Forelimb muscle (tissue), 1 donor: ENCODE measurements around the gene TTC29. TPM values are rescaled to one million over a fixed set of nuclear protein-coding genes. Genes with fewer than 3 reads are reported as not detected.

Source experiments
- DNase-seq: peaks from one replicate; pipeline ENCODE4 v3.0.0-alpha.2; 2013; ENCODE audit warnings: low read depth
- polyA plus RNA-seq: library from polyadenylated mRNA; unstranded; fragments of 120-200 nt; gene quantifications from one replicate; pipeline ENCODE4 v1.2.1, GENCODE V29; 2013; ENCODE audit not compliant: insufficient read length

The TTC29 gene, protein sequence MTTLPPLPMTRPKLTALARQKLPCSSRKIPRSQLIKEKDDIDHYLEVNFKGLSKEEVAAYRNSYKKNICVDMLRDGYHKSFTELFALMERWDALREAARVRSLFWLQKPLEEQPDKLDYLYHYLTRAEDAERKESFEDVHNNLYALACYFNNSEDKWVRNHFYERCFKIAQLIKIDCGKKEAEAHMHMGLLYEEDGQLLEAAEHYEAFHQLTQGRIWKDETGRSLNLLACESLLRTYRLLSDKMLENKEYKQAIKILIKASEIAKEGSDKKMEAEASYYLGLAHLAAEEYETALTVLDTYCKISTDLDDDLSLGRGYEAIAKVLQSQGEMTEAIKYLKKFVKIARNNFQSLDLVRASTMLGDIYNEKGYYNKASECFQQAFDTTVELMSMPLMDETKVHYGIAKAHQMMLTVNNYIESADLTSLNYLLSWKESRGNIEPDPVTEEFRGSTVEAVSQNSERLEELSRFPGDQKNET
- polyA plus RNA-seq = 0.09 TPM

DNA sequence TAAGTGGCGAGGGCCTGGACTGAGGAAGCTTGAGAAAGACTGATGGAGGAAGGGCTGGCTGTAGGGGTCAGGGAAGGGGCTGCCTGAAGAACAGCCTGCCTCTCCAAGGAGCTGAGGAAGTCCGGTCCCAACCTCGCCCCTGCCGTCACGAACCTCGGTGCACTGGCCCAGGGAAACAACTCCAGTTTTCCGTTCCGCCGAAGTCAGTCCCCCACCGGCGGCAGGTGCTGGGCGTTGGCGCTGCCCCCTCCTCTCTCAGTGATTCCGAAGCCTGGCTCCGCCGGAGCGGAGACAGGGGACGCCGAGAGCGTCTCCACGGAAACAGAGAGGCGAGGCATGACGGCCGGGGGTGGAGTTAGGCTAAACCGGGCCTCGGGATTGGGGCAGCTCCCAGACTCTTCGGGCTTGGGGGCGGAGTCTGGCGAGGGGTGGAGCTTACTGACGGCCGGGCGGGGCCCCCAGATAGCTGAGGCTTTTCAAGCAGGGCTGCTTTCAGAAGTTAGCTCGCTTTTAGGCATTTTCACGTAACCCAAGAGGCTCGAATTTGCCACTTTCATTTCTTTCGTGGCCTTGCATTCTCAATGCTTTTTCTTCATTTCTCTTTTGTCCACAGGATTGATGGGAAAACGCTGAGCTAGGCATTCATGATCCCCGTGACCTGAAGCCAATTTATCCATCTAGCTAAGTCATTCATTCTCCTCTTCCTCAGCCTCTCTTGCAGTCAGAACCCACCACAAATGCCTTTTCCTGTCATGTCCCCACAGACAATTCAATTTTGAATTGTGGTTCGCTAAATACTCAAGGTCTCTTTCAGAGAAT is at the start of gene TTC29:
TTC29 (minus strand) TSS at position 309 of the 819 bp plus-strand sequence. CDS start 5,969 bp downstream, outside the sequence.
- peak; percentile 62 for DNase-seq

DNA sequence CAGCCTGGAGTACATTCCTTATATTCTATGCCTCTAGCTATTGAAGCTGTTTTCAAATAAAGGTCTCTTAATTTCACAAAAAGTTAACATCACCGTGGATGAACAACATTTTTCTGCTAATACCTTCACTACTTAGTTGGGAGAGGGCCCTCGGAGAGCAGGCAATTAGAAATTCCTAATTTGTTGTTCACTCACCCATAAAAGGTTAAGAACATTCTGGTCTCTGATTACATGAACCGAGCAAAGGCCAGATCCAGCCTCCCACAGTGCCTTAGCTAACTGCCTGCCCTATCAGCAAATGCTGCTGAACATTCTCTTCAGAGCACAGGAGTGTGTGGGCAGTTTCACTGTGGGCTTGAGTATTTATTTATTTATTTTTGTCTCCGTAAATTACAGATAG is 36.0 kb upstream of the TTC29 start:
- DNase-seq = no peak

DNA sequence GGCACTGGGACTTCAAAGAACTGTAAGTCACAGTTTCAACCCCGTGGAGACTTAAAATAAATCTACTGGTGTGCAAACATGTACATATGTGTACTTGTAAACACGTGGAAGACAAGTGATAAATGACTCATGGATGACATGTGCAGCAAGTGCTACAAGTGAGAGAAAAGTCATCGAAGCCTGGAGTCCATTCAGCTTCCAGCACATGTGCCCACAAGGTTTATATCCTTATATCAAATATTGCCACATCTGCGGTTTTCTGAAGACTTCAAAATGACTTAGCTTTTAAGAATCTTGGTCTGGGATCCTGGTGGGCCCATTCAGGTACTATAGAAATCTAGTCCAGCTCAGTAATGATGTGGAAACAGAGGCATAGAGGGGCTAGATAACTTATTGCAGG is 33.0 kb upstream of the TTC29 start:
- DNase-seq = no peak

DNA sequence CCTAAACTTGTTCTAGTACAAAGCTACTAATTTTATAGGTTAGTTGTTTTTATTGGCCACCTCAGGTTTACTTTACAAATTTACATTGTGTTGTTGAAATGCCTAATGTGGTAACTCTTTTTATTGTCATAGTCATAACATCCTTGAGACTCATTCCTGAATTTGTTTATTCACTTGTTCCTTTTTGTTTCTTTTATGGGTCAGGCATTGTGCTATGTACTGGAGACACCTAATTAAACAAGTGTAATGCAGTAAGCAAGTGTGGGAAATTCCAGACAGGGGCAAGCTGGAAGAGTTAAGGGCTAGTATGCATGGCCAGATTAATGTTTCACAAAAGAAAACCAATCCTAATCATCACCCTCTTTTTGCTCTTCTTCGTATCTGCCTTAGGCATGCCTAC is 30.5 kb upstream of the TTC29 start:
- no peak for DNase-seq

DNA sequence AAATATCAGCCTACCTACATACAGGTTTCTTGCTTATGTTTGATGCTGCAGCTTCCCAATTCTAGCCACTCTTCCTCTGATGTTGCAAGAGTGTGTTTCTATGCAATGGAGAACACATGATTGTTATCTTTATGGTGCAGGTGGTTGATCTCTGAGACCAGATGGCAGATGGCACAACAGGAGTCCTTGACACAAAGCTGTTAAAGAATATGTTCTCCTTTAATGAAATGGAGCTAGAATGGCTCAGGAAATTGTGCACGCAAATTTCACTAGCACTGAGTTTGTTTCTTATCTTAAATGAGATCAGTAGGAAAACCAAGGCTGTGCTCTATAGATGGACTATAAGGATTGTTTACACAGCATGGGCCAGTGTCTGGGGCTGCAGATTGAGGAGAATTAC is 29.9 kb upstream of the TTC29 start:
- no peak for DNase-seq

DNA sequence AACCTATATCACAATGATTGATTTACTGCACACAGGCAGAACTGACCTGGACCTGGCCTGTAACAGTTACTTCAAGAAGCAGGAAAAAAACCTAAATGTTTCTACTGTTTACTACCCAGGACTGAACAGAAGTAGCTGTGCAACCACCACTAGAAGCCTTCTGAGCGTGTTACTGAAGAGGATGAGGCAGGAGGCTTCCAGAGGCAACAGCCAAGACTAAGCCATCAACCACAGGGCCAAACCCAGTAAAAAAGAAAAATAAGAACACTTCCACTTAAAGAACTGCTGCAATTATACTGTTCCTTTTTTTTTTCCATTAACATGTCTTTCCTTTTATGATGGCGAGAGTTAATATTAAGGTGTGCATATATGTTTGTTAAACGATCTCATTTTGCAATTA is 29.4 kb upstream of the TTC29 start:
- DNase-seq = no peak

DNA sequence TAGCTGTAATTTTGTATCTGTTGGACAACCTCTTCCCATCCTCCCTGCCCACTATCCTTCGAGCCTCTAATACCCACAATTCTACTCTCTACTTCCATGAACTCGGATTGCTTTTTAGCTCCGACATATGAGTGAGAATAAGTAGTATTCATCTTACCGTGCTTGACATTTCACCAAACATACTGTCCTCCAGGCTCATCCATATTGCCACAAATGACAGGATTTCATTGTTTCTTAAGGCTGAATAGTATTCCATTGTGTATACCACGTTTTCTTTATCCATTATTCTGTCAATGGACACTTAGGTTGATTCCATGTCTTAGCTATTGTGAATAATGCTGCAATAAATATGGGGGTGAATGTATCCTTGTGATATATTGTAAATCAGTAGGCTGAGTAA is 26.4 kb upstream of the TTC29 start:
- DNase-seq = no peak

DNA sequence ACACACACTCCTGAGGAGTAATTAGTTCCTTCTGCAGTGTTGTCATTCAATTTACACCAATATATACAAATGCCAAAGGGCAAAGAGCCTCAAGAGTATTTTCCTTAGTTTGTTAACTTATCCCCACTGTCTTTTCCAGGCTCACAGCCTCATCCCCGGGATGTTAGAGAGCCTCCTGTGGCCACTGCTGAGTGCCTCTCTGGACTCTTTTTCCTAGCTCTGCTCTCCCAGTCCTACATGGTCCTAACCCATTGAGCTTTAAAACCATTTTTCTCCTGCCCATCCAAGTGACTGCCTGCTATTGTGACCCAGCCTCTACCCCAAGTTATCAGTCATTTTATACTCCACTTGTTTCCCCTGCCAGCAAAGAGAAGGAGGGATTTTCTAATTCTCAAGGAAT is 23.5 kb upstream of the TTC29 start:
- no peak for DNase-seq

DNA sequence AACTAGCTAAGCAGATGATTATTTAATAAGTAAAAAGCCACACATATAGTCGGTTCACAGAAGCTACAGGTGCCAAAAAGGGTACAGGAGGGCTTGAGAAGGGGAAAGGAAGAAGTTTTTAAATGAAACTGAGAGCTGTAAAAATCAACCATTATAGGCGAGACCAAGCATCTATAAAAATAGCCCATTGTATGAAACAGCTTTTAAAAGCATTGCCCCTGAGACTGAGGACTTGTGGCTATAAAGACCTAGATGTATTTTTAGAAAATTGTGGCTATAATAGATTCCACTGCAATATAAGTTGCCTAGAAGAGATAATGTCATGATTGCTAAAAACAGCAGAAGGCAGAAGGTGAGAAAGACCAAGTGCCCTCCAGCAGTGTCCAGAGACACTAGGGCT is 15.0 kb upstream of the TTC29 start:
- DNase-seq = no peak

DNA sequence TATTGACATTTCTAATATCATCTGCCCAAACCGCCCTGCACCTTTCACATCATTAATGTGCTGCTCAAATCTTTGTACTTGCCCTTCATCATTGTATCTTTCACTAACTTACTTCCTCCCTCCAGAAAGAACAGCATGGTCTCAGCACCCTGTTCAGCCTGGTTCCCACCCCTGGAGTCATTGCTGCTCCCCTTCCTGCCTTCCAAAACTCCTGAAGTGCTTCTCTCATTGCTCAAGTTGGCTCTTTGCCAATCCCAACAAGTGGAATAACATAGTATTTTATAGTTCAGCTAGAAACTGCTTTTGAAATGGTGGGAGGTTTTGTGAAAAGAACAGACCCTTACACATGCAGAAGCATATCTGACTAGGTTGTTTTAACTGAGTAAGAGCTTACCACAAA is 14.0 kb upstream of the TTC29 start:
- no peak for DNase-seq

DNA sequence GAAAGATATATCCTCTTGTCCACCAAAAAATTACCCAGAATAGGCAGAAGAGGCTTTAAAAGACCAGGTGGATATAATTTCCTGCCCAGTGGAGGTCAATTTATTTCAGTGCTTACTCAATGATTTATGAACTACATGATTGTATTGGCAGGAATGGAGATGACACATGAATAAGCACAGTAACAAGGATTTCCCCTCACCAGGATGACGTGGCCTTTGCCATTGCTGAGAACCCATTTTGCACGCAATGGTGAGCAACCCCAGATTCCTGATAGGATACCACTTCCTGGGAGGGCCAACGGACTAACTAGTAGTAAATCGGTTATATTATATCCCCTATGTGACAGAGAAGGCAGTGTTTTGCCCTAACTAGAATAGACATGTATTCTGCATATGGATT is 11.6 kb upstream of the TTC29 start:
- no peak for DNase-seq

DNA sequence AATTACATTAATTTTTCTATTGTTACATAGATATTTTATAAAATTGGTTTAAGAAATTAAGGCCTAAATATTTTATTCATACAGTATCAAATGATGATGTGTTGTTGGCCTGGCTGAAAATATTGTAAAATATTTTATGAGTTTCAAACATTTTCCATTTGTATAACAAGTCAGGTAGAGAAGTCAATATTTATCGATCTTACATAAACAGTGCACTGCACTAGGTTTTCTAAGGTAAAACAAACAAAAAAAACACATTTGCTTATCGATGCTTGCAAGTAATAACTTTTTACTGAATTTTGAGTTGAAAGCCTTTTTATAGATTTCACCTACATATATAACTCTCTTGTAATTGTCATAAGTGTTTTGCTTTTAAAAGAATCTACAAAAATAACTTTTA is 7.2 kb upstream of the TTC29 start:
- no peak for DNase-seq

DNA sequence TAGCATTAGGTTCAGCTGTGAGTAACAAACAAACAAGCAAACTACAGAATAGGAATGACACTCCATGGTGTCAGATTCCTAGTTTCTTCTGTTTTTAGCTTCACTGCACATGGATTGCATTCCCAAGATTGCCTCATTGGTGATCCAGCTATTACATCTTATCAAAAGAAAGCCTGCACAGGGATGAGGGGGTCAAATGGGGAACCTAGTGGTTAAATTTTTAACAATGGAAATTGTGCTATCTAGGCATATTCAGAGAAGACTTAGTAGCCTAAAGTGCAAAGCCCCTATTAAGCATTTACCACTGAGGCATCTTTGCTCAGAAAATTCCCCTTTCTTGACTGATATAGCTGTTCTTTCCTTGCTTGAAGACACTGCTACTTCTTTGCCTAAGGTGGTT is 3.9 kb upstream of the TTC29 start:
- no peak for DNase-seq

DNA sequence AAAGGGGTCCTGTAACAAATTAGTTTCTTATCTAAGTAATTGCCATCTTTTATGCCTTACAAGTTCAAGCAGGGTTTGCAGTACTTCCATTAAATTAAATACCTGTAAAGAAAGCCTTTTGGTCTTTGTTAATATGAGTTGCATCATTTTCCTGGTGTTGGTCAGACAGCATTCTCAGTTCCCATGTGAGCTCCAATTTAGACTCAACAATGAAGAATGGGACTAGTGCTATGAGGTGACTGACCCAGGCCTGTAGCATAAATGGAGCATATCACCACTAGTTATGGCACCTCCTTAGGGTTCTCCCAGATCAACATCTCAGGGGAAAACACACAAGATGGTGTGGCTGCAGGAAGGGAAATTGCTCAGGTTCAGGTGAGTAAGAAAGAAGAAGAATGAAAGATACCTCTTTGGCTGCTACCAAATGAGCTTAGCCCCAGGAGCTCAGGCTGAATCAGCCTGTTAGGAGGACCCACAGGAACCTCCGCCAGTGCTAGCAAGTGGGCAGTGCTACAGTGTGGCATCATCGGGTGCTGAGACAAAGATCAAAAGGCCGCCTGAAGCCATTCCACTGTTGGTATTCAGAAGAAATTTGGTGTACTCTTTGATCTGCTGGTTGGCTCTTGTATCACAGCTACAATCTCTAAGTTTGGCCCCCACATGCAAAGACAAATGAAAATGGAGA is 1.8 kb downstream of the TTC29 start:
- DNase-seq = no peak

DNA sequence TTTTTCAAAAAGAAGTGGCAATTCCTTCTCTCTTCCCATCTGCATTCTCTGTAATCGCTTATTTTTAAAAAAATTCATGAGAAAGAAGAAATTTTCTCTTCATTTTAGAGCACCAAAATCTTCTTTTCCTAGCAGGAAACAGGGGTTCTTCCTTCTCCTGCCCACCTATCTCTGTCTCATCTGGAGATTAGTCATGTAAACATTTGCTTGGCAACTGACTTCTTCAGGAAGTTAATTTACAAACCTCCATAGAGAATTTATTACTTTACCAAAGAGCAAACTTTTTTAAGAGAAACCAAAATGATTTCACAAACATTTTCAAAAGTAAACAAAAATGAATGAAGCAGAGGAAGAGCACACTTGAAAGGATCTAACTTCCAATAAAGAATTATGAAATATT is 13.5 kb downstream of the TTC29 start:
- no peak for DNase-seq

DNA sequence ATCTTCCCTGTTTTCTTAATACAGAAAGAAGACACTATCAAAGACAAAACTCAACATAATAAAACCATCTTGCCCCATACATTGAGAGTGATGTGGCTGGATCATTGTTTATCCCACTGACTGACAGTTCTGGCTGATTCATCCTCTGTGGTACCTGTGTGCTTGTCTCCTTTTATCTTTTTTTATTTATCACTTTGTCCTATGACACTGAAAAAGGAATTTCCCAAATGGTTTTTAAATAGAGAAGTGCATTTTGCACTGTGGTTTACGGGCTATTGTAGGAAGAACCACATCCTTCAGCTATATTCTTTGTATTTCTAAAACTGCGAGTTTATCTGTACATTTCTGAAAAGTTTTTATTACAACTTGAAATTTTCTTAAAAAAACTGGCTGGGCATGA is 15.0 kb downstream of the TTC29 start:
- no peak for DNase-seq

DNA sequence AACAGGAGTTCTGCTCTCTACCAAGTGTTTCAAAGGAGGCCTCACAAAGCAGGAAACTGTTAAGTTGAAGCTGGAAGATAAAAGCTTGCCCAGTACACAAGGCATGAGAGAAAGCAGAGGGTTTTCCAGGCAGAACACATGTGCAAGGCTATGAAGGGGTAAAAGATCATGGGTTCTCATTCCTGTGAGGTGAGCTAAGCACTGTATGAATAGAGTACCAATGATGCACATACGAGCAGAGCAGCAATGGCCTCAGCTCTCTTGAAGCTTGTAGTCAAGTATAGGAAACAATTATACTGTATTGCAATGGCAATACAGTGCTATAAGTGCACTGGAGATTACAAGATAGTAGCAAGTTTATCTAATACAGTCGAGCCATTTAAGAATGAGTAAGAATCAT is 18.0 kb downstream of the TTC29 start:
- no peak for DNase-seq

DNA sequence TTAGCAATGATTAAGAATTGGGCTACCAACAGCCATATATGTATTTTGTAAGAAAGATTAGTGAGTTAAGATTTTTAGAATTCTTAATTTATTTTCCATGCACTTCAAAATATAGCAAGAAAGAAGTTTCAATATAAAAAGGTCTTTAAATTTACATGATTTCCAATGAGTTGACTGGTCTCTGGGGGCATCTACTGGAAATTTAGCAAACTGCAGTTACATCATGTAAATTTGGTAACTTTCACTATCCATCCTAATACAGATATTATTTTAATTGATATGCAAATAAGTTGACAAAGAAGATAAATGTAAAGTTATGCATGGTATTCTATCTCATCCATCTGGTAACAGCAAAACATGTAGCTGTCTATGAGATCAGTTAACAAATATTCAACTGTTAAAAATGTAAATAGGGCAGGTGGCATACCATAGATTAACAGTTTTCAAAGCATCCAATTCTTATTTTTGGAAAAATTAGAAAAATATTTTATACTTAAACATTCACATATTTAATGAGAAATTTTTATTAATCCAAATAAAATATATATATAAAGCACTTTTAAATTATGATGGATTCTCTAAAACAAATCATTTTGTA is 29.1 kb downstream of the TTC29 start:
- peak; percentile 20 for DNase-seq

DNA sequence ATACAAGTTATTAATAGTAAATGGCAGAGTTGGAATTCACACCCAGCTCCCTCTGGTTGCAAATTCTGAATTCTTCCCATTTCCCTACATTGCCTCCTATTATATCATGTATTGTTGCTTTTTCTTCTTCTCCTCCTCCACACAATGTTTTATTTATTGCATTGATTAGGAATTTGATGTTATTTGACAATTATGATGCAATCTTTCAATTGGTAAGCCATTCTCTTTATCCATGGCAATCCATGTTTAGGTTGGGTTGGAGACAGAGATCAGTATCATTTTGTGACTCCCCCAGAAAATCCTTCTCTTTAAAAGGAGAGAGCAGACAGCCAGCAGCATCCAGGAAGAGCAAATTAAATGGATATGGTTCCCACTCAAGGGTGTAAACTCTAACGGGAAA is 30.5 kb downstream of the TTC29 start:
- no peak for DNase-seq

DNA sequence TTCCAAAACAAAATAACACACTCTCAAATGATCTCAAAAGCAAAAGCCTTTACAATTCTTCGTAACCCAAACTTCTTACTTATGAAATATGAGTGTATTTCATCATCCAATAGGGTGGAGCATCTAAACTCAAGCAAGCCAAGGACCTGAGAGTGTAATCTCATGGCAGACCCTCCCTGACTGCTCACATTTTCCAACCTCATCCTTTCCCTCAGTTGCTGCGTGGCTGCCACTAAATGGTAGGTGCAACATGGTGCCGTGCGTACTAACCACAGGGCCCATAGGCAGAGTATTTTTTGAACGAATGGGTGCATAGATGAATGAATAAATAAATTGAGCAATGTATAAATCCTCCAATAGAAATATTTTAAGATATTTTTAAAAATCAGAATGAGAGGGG is 45.4 kb downstream of the TTC29 start:
- DNase-seq = no peak

DNA sequence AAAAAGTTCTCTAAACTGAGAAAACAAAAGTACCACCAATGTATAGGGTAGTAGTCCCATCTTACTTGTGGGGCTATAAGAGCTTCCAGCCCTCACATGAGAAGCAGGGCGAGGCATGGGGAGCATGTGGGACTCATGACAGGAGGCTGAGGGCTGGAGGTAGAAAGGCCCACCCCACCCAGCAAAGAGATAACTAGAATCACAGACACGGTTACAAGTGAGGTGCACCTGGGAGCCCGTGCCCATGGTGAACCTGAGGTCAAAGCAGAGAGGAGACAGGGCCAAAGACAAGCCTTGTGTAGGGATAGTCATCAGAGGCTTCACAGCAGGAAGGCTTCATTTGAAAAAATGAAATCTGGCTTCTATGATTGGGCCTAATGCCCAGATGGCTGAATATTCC is 55.4 kb downstream of the TTC29 start:
- no peak for DNase-seq

DNA sequence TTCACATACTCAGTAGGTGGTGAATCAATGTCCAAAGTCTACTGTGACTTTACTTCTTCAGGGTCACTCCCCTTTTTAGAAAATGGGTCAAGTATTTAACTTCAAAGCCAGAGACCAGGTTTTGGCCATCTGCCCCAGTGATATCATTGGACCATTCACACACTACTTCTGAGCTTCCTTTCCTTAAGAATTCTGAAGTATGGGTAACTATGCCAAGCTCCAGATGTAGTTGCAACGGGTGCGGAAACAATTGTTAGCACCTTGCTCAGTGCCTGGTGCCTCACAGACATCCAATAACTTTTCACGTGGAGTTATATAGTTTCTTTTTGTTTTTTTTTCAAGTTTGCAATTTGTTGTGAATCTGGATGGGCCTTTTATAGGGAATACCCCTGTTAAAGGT is 62.6 kb downstream of the TTC29 start:
- DNase-seq = no peak
